Osteoblast (primary cell): Measurements from ENCODE around the gene KIF24. TPM values are rescaled to one million over a fixed set of nuclear protein-coding genes. Genes with fewer than 3 reads are reported as not detected.

Source experiments
- DNase-seq: peaks from one replicate; pipeline ENCODE4 v3.0.0; 2011; ENCODE audit warnings: low spot score, mixed read lengths; ENCODE audit not compliant: insufficient read length; ENCODE audit errors: missing footprints
- H2AFZ ChIP-seq: 2 replicates; pipeline ENCODE4 v1.6.0; 2011; ENCODE audit warnings: mild to moderate bottlenecking, low read length
- H3K27ac ChIP-seq: 2 replicates; pipeline ENCODE4 v1.5.1; 2011; ENCODE audit warnings: mild to moderate bottlenecking, low read depth, low read length, moderate library complexity
- H3K27me3 ChIP-seq: 2 replicates; pipeline ENCODE4 v1.6.0; 2012; ENCODE audit warnings: mild to moderate bottlenecking, control low read depth, inconsistent platforms, low read length, moderate library complexity; ENCODE audit not compliant: insufficient read depth
- H3K36me3 ChIP-seq: 2 replicates; pipeline ENCODE4 v1.5.1; 2011; ENCODE audit warnings: mild to moderate bottlenecking, low read length, control low read depth, moderate library complexity; ENCODE audit not compliant: insufficient read depth
- H3K4me1 ChIP-seq: 2 replicates; pipeline ENCODE4 v1.5.1; 2011; ENCODE audit warnings: mild to moderate bottlenecking, low read length, control low read depth, moderate library complexity; ENCODE audit not compliant: insufficient read depth
- H3K4me2 ChIP-seq: 2 replicates; pipeline ENCODE4 v1.6.0; 2011; ENCODE audit warnings: mild to moderate bottlenecking, low read length; ENCODE audit not compliant: insufficient read depth
- H3K4me3 ChIP-seq: fragments of 200-600 bp; sonication (generic); 3 replicates; pipeline ENCODE4 v1.5.1; 2012; ENCODE audit warnings: mild to moderate bottlenecking, low read length, inconsistent platforms; ENCODE audit not compliant: insufficient read depth
- H3K79me2 ChIP-seq: 2 replicates; pipeline ENCODE4 v1.6.0; 2012; ENCODE audit warnings: mild to moderate bottlenecking, low read length, control low read depth, inconsistent platforms; ENCODE audit not compliant: insufficient read depth
- H3K9me3 ChIP-seq: 2 replicates; pipeline ENCODE4 v1.5.1; 2011; ENCODE audit warnings: low read depth, low read length, control low read depth
- H4K20me1 ChIP-seq: 2 replicates; pipeline ENCODE4 v1.6.0; 2012; ENCODE audit warnings: mild to moderate bottlenecking, low read length, control low read depth; ENCODE audit not compliant: insufficient read depth
- total RNA-seq: library from RNA; depleted of rRNA; stranded (reverse); fragments of >200 nt; gene quantifications from 2 replicates; pipeline ENCODE4 v1.2.3, GENCODE V29; 2012
- TF ChIP-seq, protein P1 (sequence below): IDR thresholded peaks from 2 replicates; pipeline ENCODE4 v1.5.1; 2011; ENCODE audit warnings: mild to moderate bottlenecking, low read depth, low read length, moderate library complexity; ENCODE audit errors: extremely low read depth

KIF24 gene
- total RNA-seq, 1 donor: 1.8 TPM

DNA sequence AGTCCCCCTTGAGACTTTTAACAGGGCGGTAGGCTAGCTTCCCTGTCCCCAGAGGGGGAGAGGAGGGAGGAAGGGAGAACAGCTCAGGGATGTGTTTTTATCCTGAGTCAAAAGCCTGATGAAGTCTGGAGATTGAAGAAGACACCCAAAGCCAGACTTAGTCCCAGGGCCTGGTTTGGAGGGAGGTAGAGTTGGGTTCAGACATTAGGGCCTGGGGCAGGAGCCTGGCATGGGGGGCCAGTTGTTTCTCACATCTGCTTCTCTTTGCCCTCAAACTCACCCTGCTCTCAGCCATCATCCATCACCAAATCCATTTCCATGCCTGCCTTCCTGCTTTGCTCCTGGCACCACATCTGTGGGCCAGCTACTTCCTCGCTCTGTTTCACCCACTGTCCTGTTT lies 44.7 kb upstream of the KIF24 start:
- H3K27me3 ChIP-seq: no peaks in the 10 kb centered on the region
- H3K79me2 ChIP-seq: no peaks in the 10 kb centered on the region
- TF ChIP-seq, protein P1, sequence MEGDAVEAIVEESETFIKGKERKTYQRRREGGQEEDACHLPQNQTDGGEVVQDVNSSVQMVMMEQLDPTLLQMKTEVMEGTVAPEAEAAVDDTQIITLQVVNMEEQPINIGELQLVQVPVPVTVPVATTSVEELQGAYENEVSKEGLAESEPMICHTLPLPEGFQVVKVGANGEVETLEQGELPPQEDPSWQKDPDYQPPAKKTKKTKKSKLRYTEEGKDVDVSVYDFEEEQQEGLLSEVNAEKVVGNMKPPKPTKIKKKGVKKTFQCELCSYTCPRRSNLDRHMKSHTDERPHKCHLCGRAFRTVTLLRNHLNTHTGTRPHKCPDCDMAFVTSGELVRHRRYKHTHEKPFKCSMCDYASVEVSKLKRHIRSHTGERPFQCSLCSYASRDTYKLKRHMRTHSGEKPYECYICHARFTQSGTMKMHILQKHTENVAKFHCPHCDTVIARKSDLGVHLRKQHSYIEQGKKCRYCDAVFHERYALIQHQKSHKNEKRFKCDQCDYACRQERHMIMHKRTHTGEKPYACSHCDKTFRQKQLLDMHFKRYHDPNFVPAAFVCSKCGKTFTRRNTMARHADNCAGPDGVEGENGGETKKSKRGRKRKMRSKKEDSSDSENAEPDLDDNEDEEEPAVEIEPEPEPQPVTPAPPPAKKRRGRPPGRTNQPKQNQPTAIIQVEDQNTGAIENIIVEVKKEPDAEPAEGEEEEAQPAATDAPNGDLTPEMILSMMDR: no peak
- DNase-seq: peak; percentile 57
- no peaks in the 10 kb centered on the region for H3K9me3 ChIP-seq
- H3K4me1 ChIP-seq: peaks cover 4% of the 10 kb centered on the region
- H2AFZ ChIP-seq: no peak overlapping the region
- no peaks in the 10 kb centered on the region for H4K20me1 ChIP-seq
- no peaks in the 10 kb centered on the region for H3K36me3 ChIP-seq
- H3K27ac ChIP-seq: no peak overlapping the region
- H3K4me2 ChIP-seq: no peak overlapping the region
- H3K4me3 ChIP-seq: no peak overlapping the region

DNA sequence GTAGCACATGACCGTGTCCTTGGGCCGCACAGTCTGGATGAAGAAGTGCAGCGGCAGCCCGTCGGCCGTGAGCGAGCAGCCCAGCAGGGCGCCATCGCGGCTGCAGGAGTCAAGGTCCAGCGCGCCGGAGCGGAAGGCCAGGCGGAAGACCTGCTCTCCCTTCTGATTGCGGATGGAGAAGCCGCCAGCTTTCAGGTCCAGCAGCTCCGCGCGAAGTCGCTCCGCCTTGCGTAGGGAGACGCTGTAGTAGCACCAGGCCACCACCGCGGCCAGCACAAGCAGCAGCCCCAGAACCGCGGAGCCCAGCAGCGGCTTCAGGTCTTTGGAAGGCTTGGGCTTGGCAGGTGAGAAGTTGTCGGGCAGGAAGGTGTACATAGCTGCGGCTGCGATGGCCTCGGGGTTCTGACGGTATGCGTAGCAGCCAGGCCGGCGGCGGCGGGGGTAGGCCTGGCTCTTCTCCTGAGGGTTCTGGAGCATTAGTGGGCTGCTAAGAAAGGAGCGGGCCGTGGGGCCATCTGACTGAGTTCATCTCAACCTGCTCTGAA lies 43.5 kb upstream of the KIF24 start:
- Histone ChIP-seq H4K20me1 (no peaks in the 10 kb centered on the region), H2AFZ (no peak overlapping the region), H3K79me2 (no peaks in the 10 kb centered on the region), H3K4me3 (no peak overlapping the region), H3K4me1 (peaks cover 4% of the 10 kb centered on the region), H3K27me3 (no peaks in the 10 kb centered on the region), H3K9me3 (no peaks in the 10 kb centered on the region), H3K4me2 (no peak overlapping the region), H3K36me3 (no peaks in the 10 kb centered on the region), H3K27ac (no peak overlapping the region)
- peak; percentile 63 for DNase-seq
- TF ChIP-seq, protein P1: no peak

DNA sequence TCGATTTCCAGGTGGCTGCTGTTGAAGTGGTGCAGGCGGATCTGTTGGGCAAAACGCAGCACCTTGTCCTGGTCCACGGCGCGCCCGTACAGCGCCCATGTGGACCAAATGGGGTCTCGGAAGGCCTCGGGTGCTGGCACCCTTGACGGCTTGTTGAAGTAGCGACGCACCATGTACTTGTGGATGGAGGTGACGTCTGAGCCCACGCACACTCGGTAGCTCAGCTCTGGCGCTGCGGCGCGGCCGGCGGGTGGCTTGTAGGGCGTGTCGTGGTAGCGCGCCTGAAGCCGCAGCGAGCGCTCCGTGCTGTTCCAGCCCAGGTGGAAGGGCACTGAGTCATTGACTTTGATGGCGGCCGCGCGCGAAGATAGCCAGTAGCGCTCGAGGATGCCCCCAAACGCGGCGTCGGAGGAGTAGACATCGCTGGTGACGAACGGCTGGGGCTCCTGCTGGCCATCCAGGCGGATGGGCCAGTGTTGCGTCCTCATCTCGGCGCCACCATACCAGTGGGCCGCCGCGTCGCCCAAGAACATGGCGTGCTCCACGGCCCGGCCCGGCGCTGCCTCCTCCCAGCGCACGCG lies 42.9 kb upstream of the KIF24 start:
- H3K27ac ChIP-seq: no peak overlapping the region
- H3K27me3 ChIP-seq: no peaks in the 10 kb centered on the region
- H3K9me3 ChIP-seq: no peaks in the 10 kb centered on the region
- no peak overlapping the region for H2AFZ ChIP-seq
- H4K20me1 ChIP-seq: no peaks in the 10 kb centered on the region
- H3K36me3 ChIP-seq: no peaks in the 10 kb centered on the region
- H3K4me3 ChIP-seq: no peak overlapping the region
- H3K4me1 ChIP-seq: peaks cover 4% of the 10 kb centered on the region
- no peak overlapping the region for H3K4me2 ChIP-seq
- TF ChIP-seq, protein P1: no peak
- H3K79me2 ChIP-seq: no peaks in the 10 kb centered on the region
- DNase-seq: peak; percentile 71

DNA sequence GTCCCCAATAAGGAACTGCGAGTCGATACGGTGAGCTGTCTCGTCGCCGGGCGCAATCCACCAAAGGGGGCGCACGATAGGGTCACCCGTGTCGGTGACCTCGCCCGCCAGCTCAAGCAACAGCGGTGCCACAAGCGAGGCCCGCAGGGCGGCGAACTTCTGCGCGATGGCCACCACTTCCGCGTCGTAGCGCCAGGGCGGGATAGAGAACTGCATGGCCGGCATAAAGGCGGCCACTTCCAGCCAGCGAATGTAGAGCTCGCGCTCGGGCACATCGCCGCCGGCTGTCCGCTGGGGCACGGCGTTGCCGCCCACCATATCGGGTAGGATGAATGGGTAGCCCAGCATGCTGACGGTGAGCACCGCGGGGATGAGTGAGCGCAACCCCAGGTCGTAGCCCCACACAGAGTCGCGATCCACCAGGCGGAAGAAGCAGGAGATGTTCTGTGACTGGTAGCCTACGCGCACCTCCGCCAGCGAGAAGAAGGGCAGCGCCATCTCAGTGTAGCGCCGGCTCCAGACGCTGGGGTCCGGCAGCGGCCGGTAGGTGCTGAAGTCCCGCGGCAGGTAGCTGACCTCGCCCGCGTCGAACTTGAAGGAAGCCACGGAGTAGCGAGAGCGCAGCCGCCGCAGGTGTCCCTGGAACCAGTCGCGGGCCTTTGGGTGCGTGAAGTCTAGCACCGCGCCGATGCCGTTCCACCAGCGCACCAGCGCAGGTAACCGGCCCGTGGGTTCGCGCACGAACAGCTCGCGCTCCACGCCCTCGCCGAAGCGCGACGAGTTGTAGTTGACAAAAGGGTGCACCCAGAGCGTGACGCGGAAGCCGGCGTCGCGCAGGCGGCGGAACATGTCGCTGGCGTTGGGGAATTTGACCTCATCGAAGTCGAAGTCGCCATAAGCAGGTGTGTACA lies 42.2 kb upstream of the KIF24 start:
- Histone ChIP-seq H2AFZ (no peak overlapping the region), H3K4me2 (no peak overlapping the region), H3K4me3 (no peak overlapping the region), H3K27me3 (no peaks in the 10 kb centered on the region), H4K20me1 (no peaks in the 10 kb centered on the region), H3K27ac (no peak overlapping the region), H3K9me3 (no peaks in the 10 kb centered on the region), H3K4me1 (peaks cover 2% of the 10 kb centered on the region), H3K79me2 (no peaks in the 10 kb centered on the region), H3K36me3 (no peaks in the 10 kb centered on the region)
- DNase-seq: peak; percentile 21
- TF ChIP-seq, protein P1: no peak
